Mammary epithelial cell (primary cell): ENCODE measurements around the gene S1PR4.

Source experiments
- EZH2 ChIP-seq: IDR thresholded peaks from 2 replicates; pipeline ENCODE4 v1.6.1; 2012; ENCODE audit warnings: low read length, inconsistent platforms, borderline replicate concordance
- TF ChIP-seq, protein P1 (sequence below), 2 donors: IDR thresholded peaks in 1 of 2; conservative IDR thresholded peaks in 1 of 2; 2 replicates each; pipeline ENCODE4 v1.5.1; 2011 to 2012; ENCODE audit warnings: inconsistent platforms in 2 of 2, low read length in 2 of 2, mild to moderate bottlenecking in 2 of 2, control low read depth in 1 of 2, low read depth in 1 of 2; ENCODE audit not compliant: insufficient read depth in 1 of 2; ENCODE audit errors: extremely low read depth in 1 of 2

DNA sequence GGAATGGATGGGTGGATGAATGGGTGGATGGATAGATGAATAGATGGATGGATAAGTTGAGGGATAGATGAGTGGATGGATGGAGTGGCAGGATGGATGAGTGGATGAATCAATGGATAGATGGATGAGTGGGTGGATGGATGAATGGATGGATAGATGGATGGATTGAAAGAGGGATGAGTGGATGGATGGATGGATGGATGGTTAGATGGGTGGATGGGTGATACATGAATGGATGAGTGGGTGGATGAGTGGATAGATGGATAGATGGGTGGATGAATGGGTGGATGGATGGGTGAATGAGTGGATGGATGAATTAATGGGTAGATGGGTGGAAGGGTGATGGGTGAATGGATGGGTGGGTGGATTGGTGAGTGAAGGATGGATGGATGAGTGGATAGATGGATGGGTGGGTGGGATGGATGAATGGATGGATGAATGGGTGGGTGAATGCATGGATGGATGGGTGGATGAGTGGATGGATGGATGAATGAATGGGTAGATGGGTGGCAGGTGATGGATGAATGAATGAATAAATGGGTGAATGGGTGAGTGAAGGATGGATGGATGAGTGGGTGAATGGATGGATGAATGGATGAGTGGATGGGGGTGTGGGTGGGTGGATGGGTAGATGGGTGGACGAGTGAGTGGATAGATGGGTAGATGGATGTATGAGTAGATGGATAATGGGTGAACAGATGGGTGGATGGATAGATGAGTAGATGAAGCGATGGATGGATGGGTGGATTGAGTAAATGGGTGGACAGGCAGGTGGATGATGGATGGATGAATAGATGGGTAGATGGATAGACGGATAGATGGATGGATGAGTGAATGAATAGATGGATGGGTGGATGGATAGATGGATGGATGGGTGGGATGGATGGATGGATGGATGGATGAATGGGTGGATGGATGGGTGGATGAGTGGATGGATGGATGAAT, 25.0 kb upstream of the S1PR4 start:
- TF ChIP-seq, protein P1, sequence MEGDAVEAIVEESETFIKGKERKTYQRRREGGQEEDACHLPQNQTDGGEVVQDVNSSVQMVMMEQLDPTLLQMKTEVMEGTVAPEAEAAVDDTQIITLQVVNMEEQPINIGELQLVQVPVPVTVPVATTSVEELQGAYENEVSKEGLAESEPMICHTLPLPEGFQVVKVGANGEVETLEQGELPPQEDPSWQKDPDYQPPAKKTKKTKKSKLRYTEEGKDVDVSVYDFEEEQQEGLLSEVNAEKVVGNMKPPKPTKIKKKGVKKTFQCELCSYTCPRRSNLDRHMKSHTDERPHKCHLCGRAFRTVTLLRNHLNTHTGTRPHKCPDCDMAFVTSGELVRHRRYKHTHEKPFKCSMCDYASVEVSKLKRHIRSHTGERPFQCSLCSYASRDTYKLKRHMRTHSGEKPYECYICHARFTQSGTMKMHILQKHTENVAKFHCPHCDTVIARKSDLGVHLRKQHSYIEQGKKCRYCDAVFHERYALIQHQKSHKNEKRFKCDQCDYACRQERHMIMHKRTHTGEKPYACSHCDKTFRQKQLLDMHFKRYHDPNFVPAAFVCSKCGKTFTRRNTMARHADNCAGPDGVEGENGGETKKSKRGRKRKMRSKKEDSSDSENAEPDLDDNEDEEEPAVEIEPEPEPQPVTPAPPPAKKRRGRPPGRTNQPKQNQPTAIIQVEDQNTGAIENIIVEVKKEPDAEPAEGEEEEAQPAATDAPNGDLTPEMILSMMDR (conservative IDR thresholded peaks at IDR 0.05 in 1 of 2, IDR thresholded peaks at IDR 0.05 in 1 of 2; ENCODE audit: extremely low read depth in 1 of 2, insufficient read depth in 1 of 2, low read depth in 1 of 2, low read length in 2 of 2), result no peak
- TF ChIP-seq EZH2, result no peak
